HG03565 (cell line): Measurements from ENCODE around the gene DICER1.

Experiments
- ATAC-seq: cut with Tn5 transposase; IDR thresholded peaks from one replicate; pipeline ENCODE4 v1.9.1; 2021; ENCODE audit warnings: mild to moderate bottlenecking, moderate library complexity; ENCODE audit not compliant: unreplicated experiment

The DICER1 gene

DNA sequence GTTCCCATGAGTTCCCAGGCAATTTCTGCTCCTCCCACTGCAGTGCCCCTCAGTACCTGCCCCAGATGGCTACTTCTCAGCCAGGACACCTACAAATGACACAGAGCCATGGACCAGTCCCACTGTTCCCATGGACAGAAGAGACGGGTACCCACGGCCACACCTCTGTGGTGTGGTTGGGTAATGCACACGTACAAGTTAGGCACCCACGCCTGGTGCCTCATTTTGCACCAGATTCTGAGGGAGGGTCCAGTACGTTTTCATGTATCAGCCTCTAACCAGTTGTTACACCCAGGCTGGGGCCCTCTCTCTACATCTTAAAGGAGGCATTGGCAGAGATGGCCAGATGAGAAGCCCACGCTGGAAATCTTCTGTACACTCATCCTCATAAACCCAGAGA, 114.0 kb downstream of the DICER1 start:
- ATAC-seq, result no peak

DNA sequence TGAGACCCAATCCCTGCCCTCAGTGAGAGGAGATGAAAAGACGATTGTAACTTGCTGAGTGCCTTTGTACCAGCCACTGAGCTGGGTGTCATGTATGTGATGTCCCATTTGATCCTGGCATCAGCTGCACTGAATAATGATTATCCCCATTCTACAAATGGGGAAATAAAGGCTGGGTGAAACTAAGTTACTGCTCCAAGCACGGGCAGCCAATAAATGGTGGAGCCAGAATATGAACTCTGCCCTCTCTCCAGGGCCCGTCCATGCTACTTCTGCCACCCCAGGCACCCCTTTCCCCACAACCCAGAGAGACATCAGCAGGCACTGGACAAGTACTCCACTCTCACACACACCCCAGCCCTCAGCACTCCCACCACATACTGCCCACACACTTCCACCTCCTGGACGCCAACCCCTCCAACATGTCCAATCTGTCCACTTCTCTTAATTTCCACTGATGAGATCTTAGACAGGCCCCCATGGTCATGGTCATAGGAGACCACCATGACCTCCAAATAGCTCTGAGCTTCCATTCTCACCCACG, 115.8 kb downstream of the DICER1 start:
- no peak for ATAC-seq

DNA sequence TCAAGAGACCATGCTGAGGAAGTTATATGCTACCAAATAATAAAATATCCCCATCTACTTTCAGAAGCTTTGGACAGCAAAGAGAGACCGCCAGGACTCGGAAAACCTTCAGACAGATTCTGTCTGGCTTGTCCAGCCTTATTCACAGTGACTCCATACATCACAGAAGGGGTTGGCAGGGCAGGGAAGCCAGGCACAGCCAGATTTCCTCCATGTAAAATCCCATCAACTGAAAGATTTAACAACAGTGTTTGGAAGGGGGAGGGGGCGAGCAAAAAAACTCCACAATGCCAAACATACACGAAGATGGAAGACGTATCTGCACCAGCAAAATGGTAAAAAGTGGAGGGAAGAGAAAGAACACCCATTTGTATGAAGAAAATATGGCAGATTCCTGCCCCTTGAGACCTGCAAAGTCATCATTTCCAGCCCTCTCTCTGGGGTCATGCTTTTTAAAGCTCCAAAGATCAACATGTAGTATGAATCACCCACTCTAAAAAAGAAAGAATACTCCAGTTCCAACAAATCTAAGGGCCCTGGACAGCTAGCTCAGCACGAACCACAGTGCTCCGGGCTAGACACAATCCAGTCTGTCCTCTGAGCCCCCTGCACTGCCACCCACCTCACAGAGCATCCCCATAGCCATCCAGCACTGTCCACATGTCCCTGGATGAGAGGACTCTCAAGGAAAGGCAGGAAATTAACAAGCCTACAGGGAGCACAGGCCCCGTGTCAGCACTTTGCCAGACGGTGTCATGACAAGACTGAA, 116.4 kb downstream of the DICER1 start:
- ATAC-seq, result no peak

DNA sequence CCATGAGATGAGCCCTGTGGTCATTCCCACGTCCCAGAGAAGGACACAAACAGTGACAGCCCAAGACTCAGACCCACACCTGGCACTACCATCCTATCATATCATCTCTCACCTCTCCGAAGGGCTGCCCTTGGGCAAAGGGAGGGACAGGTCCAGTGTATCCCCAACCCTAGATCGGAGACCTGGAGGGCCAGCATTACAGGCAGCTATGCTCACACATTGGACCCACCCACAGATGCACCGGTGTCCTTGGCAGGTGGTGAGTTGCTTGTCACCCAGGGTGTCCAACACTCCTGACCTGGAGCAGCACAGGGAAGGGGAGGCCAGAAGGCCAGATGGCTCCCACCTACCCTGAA, 117.4 kb downstream of the DICER1 start:
- no peak for ATAC-seq

DNA sequence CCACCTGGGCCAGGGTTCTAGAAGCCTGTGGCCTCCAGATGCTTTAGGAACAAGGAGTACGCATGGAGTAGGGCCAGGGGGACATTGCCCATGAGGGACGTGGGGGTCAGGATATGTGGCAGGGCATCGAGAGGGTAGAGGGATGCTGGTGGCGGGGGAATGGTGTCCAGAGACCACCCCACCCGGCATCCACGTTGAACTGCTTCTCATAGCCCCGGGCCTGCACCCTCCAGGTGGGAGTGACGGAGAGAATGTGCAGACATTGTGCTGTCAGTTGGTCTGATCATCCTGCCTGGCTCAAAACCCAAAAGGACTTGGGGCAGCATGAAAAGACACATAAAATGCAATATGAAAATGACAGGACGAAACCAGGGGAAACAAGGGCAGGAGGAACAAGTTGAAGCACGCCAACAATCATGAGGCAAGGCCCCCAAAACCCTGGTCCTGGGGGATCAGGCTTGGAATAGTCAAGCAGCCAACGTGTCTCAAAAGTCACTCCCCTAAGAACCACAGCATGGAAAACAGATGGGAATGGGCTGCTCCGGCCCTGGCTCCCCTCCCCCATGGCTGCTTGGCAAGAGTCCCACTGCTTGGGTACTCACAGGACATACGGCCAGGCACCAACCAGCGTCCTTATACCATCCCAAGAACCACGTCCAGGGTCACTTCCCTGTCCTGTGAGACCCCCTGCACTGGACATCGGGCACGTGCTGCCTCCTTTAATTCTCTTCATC, 117.9 kb downstream of the DICER1 start:
- ATAC-seq, result no peak

DNA sequence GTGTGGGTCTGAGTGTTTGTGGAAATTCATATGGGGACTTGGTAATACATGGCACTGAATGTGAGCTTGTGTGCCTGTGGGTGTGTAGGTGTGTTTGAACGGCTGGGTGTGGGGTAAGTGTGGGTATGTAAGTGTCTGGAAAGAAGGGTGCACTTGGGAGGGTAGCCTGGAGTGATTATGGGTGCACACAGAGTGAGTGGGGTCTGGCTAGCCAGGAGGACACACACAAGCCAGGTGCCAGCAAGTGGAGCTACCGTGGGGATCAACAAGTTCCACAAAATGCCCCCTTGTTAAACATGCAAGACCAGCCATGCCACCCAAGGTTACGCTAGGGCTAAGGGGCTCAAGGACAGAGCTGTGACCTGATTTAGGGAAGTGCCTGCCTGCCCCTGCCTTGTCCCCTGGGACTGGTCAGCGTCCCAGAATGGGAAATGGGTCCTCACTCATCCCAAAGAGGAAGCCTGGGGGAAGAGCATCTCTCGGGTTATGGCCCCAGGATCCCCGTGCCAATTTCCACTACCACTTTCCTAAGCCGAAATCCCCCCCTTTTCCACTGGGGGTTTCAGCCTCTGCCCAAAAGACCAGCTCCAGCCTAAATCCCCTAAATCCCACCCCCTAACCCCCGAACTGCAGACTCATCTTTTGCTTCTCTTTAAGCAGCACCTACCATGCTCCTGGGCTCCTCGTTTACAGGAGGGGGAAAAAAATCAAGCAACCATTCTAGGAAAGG, 118.6 kb downstream of the DICER1 start:
- ATAC-seq, result no peak

DNA sequence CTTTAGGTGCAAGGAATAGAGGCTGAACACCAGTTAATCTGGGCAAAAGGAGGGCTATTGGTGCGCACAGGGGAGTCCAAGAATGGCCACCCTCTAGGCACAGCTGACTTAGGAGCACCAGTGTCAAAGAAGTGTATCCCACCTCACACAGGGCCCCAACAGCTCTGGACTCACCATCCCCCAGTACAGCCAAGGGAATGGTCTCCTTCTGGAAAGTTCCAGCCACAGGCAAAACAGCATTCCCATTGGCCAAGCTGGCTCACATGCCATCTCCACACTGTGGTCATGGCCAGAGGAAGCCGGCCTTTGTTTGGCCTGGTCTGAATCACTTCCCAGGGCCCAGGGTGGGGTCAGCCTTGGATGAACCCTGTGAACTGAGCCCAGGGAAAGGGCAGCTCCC, 120.1 kb downstream of the DICER1 start:
- no peak for ATAC-seq
